MCF 10A (cell line): Measurements from ENCODE around the gene DPP4. TPM values are rescaled to one million over a fixed set of nuclear protein-coding genes. Genes with fewer than 3 reads are reported as not detected.
"Not testable (repeated sequence)": the region's sequence is repeated elsewhere in the genome, so short reads cannot be mapped to it uniquely, and the experiment has no call there.

Experiments
- BruUV-seq: library from RNA; stranded (reverse); fragments of 400-500 nt; replicated peaks from 2 replicates; lab custom pipeline; 2021; lab: Mats Ljungman, UMichigan
- CTCF ChIA-PET: fragments of 300-600 bp; sonication (Branson Sonifier 250); formaldehyde crosslinking; extraction: SDS; loops from one replicate; lab custom pipeline; 2021; ENCODE audit warnings: antibody characterized with exemption, inconsistent platforms; lab: Yijun Ruan, JAX
- POLR2A ChIA-PET: fragments of 300-600, 350-650 bp; sonication (Branson Sonifier 250); formaldehyde crosslinking; extraction: SDS; loops from one replicate; lab custom pipeline; 2020; ENCODE audit warnings: antibody characterized with exemption, inconsistent platforms; lab: Yijun Ruan, JAX
- DNase-seq: peaks from one replicate; pipeline ENCODE4 v3.0.0-alpha.2; 2018; ENCODE audit not compliant: unreplicated experiment
- H3K27ac Mint-ChIP-seq: one replicate; pipeline ENCODE4 v1.8.0; 2022; ENCODE audit warnings: mild to moderate bottlenecking, low read depth, mixed read lengths; ENCODE audit not compliant: unreplicated experiment
- H3K27me3 Mint-ChIP-seq: one replicate; pipeline ENCODE4 v1.8.0; 2022; ENCODE audit warnings: mixed read lengths; ENCODE audit not compliant: insufficient read depth, unreplicated experiment
- H3K36me3 Mint-ChIP-seq: one replicate; pipeline ENCODE4 v1.8.0; 2022; ENCODE audit warnings: mild to moderate bottlenecking, moderate library complexity, mixed read lengths; ENCODE audit not compliant: insufficient read depth, unreplicated experiment
- H3K4me1 Mint-ChIP-seq: one replicate; pipeline ENCODE4 v1.8.0; 2022; ENCODE audit warnings: mixed read lengths; ENCODE audit not compliant: insufficient read depth, unreplicated experiment
- H3K4me3 Mint-ChIP-seq: one replicate; pipeline ENCODE4 v1.8.0; 2022; ENCODE audit warnings: mild to moderate bottlenecking, moderate library complexity, mixed read lengths; ENCODE audit not compliant: unreplicated experiment
- H3K9me3 Mint-ChIP-seq: one replicate; pipeline ENCODE4 v1.8.0; 2022; ENCODE audit warnings: mixed read lengths; ENCODE audit not compliant: unreplicated experiment
- intact Hi-C: fragments of 100-400 bp; cut with micrococcal nuclease; formaldehyde crosslinking; loops from 2 replicates; pipeline ENCODE4 v1.14.1; 2022
- total RNA-seq: library from RNA; stranded (reverse); gene quantifications from 2 replicates; pipeline ENCODE4 v1.2.3, GENCODE V29; 2022
- TF ChIP-seq, protein P1 (sequence below): fragments of 200-600 bp; IDR thresholded peaks from one replicate; pipeline ENCODE4 v1.8.0; 2022; ENCODE audit warnings: antibody characterized with exemption, mild to moderate bottlenecking; ENCODE audit not compliant: unreplicated experiment

Gene DPP4
- total RNA-seq, 1 experiment from 2014 or later, result not detected

DNA sequence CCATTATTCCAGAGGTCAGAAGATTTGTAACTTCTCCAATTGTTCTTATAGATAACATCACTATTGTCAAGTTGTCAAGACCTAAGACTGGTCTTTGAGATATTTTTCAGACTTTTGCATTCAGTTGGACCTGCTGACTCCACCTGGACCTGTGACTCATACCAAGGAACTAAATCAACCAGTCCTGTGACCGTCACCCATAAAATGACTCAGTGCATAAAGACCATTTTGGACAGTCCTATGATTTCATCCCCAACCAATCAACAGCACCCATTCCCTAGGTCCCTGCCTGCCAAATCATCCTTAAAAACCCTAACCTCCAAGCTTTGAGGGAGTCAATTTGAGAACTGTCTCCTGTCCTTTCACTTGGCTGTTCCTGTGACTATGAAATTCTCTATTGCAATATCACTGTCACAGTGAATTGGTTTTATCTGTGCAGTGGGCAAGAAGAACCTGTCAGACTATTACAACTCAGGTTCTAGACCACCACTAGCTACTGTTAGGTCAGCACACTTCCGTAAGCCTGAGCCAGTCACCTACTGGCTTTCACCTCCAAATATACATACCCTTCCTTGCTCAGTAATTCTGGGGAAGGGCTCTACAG lies 17.1 kb downstream of the DPP4 start:
- no peak for DNase-seq
- Mint-ChIP-seq H3K4me3 (no peak overlapping the region), H3K9me3 (no peaks in the 10 kb centered on the region), H3K4me1 (peaks cover 12% of the 10 kb centered on the region), H3K36me3 (no peaks in the 10 kb centered on the region), H3K27me3 (no peaks in the 10 kb centered on the region), H3K27ac (no peak overlapping the region)
- ChIA-PET POLR2A (no interaction called here), CTCF (interaction anchor here (0.6 kb wide), 2 partner anchors 32 to 744 kb away, joined by 3 read pairs; no protein-coding TSS in a partner anchor)
- TF ChIP-seq, protein P1, sequence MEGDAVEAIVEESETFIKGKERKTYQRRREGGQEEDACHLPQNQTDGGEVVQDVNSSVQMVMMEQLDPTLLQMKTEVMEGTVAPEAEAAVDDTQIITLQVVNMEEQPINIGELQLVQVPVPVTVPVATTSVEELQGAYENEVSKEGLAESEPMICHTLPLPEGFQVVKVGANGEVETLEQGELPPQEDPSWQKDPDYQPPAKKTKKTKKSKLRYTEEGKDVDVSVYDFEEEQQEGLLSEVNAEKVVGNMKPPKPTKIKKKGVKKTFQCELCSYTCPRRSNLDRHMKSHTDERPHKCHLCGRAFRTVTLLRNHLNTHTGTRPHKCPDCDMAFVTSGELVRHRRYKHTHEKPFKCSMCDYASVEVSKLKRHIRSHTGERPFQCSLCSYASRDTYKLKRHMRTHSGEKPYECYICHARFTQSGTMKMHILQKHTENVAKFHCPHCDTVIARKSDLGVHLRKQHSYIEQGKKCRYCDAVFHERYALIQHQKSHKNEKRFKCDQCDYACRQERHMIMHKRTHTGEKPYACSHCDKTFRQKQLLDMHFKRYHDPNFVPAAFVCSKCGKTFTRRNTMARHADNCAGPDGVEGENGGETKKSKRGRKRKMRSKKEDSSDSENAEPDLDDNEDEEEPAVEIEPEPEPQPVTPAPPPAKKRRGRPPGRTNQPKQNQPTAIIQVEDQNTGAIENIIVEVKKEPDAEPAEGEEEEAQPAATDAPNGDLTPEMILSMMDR, result no peak
- intact Hi-C loops, result no loop called here
- no TSS peak for BruUV-seq

DNA sequence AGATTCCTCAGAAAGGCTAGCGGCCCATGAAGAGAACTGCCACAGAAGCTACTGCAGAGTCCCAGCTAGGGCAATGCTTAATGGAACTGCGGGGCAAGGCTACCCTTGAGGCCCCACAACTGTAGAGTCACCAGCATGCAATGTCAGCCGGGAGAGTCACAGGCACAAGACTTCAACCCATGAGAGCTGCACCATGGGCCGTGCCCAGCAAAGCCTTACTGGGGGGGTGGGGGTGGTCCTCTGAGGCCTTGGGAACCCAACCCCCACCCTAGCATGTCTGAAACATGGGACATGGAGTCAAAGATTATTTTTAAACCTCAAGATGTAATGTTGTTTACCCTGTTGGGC lies 20.2 kb downstream of the DPP4 start:
- CTCF ChIA-PET, result no interaction called here
- Mint-ChIP-seq H3K9me3 (no peaks in the 10 kb centered on the region), H3K27me3 (no peaks in the 10 kb centered on the region), H3K4me3 (no peak overlapping the region), H3K4me1 (peaks cover 6% of the 10 kb centered on the region), H3K27ac (no peak overlapping the region), H3K36me3 (no peaks in the 10 kb centered on the region)
- BruUV-seq, result no TSS peak
- POLR2A ChIA-PET, result no interaction called here
- TF ChIP-seq, protein P1, result no peak
- no peak for DNase-seq
- intact Hi-C loops, result no loop called here

DNA sequence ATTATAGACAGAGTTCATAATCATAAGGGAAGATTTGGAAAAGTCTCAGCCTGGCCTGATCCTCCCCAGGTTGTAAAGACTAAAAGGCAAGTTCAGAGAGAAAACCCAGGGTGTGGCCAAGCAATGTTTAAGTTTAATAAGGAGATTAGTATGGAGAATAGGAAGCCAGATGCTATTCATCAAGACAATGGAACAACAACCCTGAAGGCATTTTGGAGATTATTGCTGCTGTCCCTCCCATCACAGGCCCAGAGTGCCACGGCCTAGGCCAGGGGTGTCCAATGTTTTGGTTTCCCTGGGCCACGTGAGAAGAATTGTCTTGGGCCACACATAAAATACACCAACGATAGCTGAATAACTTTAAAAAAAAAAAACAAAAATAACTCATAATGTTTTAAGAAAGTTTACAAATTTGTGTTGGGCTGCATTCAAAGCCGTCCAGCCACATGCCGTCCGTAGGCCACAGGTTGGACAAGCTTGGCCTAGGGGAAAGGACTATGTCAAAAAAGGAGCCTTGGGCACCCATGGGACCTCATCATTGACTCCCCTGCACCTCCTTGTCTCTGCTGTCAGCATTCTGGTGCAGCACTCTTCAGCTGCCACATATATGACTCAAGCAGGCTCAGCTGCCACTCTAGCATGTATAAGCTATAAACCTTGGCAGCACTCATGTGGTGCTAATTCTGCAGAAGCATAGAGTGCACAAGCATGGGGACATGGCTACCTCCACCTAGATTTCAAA lies 20.8 kb downstream of the DPP4 start:
- Mint-ChIP-seq H3K9me3 (no peaks in the 10 kb centered on the region), H3K36me3 (no peaks in the 10 kb centered on the region), H3K4me3 (no peak overlapping the region), H3K27me3 (no peaks in the 10 kb centered on the region), H3K4me1 (peaks cover 6% of the 10 kb centered on the region), H3K27ac (no peak overlapping the region)
- ChIA-PET POLR2A (no interaction called here), CTCF (no interaction called here)
- intact Hi-C loops, result no loop called here
- TF ChIP-seq, protein P1, result no peak
- DNase-seq, result no peak
- BruUV-seq, result no TSS peak

DNA sequence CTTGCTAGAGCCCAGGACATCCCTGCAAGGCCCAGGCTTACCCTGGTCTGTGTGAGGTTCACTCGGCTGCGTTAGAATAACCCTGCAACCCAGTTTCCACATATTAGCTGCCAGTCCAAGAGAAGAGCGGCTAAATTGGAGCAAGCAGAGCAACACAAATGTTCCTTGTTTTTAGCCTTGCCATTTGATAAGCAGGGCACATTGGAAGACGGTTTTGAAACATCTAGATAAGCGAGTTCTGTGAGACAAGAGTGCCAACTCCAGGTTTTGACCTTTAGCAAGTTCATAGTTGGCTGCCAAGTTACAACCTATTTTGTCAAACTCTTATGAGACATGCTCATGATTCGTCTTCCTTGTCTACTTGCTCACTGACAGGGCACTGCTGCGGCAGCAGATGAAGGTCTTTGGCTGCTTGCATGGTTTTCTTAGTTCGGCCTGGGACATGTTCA lies 23.5 kb downstream of the DPP4 start:
- TF ChIP-seq, protein P1, result no peak
- BruUV-seq, result no TSS peak
- H3K27ac Mint-ChIP-seq, result no peak overlapping the region

DNA sequence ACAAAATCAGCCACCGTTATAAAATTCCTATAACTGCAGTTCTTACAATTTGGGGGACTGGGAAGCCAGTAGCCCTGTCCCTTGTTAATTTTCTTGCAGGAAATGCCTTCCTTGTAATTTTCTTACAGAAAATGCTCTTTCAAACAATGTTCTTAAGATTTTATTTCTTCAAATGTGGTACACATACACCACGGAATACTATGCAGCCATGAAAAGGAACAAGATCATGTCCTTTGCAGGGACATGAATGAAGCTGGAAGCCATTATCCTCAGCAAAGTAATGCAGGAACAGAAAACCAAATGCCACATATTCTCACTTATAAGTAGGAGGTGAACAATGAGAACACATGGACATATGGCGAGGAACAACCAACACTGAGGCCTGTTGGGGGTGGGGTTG lies 24.9 kb downstream of the DPP4 start:
- H3K4me3 Mint-ChIP-seq, H3K27me3 Mint-ChIP-seq, intact Hi-C loops, H3K36me3 Mint-ChIP-seq, BruUV-seq, H3K27ac Mint-ChIP-seq, H3K9me3 Mint-ChIP-seq, H3K4me1 Mint-ChIP-seq, DNase-seq, POLR2A ChIA-PET: not testable (repeated sequence)
- CTCF ChIA-PET, result interaction anchor here (0.6 to 0.7 kb wide), 2 partner anchors 58 to 1713 kb away, joined by 3 read pairs; no protein-coding TSS in a partner anchor

More for the DNA sequence above, 23.5 kb downstream of the DPP4 start:
- Mint-ChIP-seq H3K9me3 (no peaks in the 10 kb centered on the region), H3K4me3 (no peak overlapping the region), H3K36me3 (no peaks in the 10 kb centered on the region), H3K27me3 (no peaks in the 10 kb centered on the region), H3K4me1 (no peaks in the 10 kb centered on the region)
- intact Hi-C loops, result no loop called here
- DNase-seq, result no peak
- POLR2A ChIA-PET, result no interaction called here
- CTCF ChIA-PET, result no interaction called here
